ENCODE measurements around the gene SBNO2. TPM values are rescaled to one million over a fixed set of nuclear protein-coding genes. Genes with fewer than 3 reads are reported as not detected.

SBNO2 gene
- polyA plus RNA-seq, 1 experiment, result 9.9 TPM

GRCh38 chr19:1087813-1088415 lies 86.2 kb downstream of the SBNO2 start:
- DNase-seq (ENCODE audit: low read depth, low spot score), result no peak
- ChIA-PET CTCF (no interaction called here), POLR2A (no interaction called here)
- no peak for TF ChIP-seq CTCF (IDR thresholded peaks at IDR 0.05; ENCODE audit: low read depth, low read length)
- Histone ChIP-seq H3K9me3 (ENCODE audit: control insufficient read depth, insufficient read depth, low read length) (no peaks in the 10 kb centered on the region; the same call in 1 of the 2 replicates), H3K27ac (ENCODE audit: low read depth, low read length) (no peak overlapping the region), H3K27me3 (ENCODE audit: control insufficient read depth, insufficient read depth, low read length) (no peaks in the 10 kb centered on the region), H3K4me3 (ENCODE audit: low read depth, low read length) (no peak overlapping the region)

- ChIA-PET POLR2A (interaction anchor here (0.8 to 3.2 kb wide), 2 partner anchors 18 to 113 kb away, joined by 4 to 10 read pairs; partner anchors contain the start of gene GPX4), CTCF (interaction anchor here (0.6 kb wide), 1 partner anchor 27 kb away, joined by 3 read pairs; no protein-coding TSS in a partner anchor)
- no peak for TF ChIP-seq CTCF (IDR thresholded peaks at IDR 0.05; ENCODE audit: low read depth, low read length)
- H3K27ac ChIP-seq (ENCODE audit: low read depth, low read length), result no peak overlapping the region
- peaks cover 3% of the 10 kb centered on the region; the same call in 1 of the 2 replicates for H3K9me3 ChIP-seq (ENCODE audit: control insufficient read depth, insufficient read depth, low read length)
- H3K4me3 ChIP-seq (ENCODE audit: low read depth, low read length), result no peak overlapping the region
- H3K27me3 ChIP-seq (ENCODE audit: control insufficient read depth, insufficient read depth, low read length), result no peaks in the 10 kb centered on the region
- DNase-seq (ENCODE audit: low read depth, low spot score), result no peak
Observed at GRCh38 chr19:1086613-1087012, 87.5 kb downstream of the SBNO2 start.

- ChIA-PET CTCF (interaction anchor here (0.6 kb wide), 1 partner anchor 28 kb away, joined by 3 read pairs; no protein-coding TSS in a partner anchor), POLR2A (interaction anchor here (1.1 to 3.2 kb wide), 3 partner anchors 11 to 21 kb away, joined by 3 to 10 read pairs (median 4); partner anchors contain the start of gene GPX4)
- DNase-seq (ENCODE audit: low read depth, low spot score), result no peak
- H3K9me3 ChIP-seq (ENCODE audit: control insufficient read depth, insufficient read depth, low read length), result peaks cover 10% of the 10 kb centered on the region; the same call in 1 of the 2 replicates
- H3K27me3 ChIP-seq (ENCODE audit: control insufficient read depth, insufficient read depth, low read length), result no peaks in the 10 kb centered on the region
- no peak overlapping the region for H3K4me3 ChIP-seq (ENCODE audit: low read depth, low read length)
- TF ChIP-seq CTCF (IDR thresholded peaks at IDR 0.05; ENCODE audit: low read depth, low read length), result no peak
- no peak overlapping the region for H3K27ac ChIP-seq (ENCODE audit: low read depth, low read length)
Observed at GRCh38 chr19:1085676-1086442, 88.2 kb downstream of the SBNO2 start.

- no peak for TF ChIP-seq CTCF (IDR thresholded peaks at IDR 0.05; ENCODE audit: low read depth, low read length)
- Histone ChIP-seq H3K27me3 (ENCODE audit: control insufficient read depth, insufficient read depth, low read length) (no peaks in the 10 kb centered on the region), H3K4me3 (ENCODE audit: low read depth, low read length) (no peak overlapping the region), H3K27ac (ENCODE audit: low read depth, low read length) (no peak overlapping the region), H3K9me3 (ENCODE audit: control insufficient read depth, insufficient read depth, low read length) (peaks cover 17% of the 10 kb centered on the region; the same call in 1 of the 2 replicates)
- CTCF ChIA-PET, result no interaction called here
- POLR2A ChIA-PET, result interaction anchor here (1.1 to 3.2 kb wide), 3 partner anchors 10 to 20 kb away, joined by 3 to 10 read pairs (median 4); partner anchors contain the start of gene GPX4
- no peak for DNase-seq (ENCODE audit: low read depth, low spot score)
Observed at GRCh38 chr19:1085053-1085658, 88.9 kb downstream of the SBNO2 start.
